ENCODE results near the gene COA3.

- TF ChIP-seq CTCF (IDR thresholded peaks at IDR 0.05) (no peak), POLR2A (IDR thresholded peaks at IDR 0.05) (no peak)
These were observed 19.1 kb downstream of the COA3 start for GRCh38 chr17:42779304-42779935.

All from esophagus squamous epithelium (tissue), 4 donors.